ENCODE measurements around the gene ABCD3. TPM values are rescaled to one million over a fixed set of nuclear protein-coding genes. Genes with fewer than 3 reads are reported as not detected.

The ABCD3 gene
- total RNA-seq, 4 donors from 2014 or later, result 33.4 to 42.8 (median 36.6) TPM

GRCh38 chr1:94486990-94487389, 68.8 kb downstream of the ABCD3 start:
- in situ Hi-C loops (cut with MboI; ENCODE audit: low sequenced_read_pairs in 4 of 4), result loop anchor here in 3 of 4 donors (10.0 to 25.0 kb wide), 2 partner anchors 318 to 550 kb away; no protein-coding TSS in a partner anchor
- Histone ChIP-seq H3K4me1 (no peaks in the 10 kb centered on the region), H3K9me3 (no peaks in the 10 kb centered on the region), H3K4me3 (no peak overlapping the region), H3K36me3 (peaks cover 8 to 59% of the 10 kb centered on the region in 2 donors), H3K27ac (no peak overlapping the region), H3K27me3 (no peaks in the 10 kb centered on the region)
- intact Hi-C loops (cut with DNase I; ENCODE audit: low total_unique reads), result no loop called here
- ATAC-seq (no peak), DNase-seq (no peak)
- no peak for TF ChIP-seq CTCF (IDR thresholded peaks at IDR 0.05 in 4 of 5, conservative IDR thresholded peaks at IDR 0.05 in 1 of 5)
- TF ChIP-seq POLR2A (IDR thresholded peaks at IDR 0.05), result no peak

DNA sequence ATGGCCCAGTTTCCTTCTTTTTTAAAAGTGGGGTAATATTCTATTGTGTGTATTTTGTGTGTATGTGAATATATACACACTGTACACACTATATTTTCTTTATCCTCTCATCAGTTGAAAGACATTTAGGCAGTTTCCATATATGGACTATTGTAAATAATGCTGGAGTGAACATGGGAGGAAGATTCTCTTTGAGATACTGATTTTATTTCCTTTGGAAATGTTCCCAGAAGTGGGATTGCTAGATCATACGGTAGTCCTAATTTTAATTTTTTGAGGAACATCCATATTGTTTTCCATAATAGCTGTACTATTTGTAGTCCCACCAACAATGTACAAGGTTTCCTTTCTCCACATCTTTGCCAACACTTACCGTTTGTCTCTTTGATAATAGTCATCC, 72.4 kb downstream of the ABCD3 start:
- TF ChIP-seq CTCF (IDR thresholded peaks at IDR 0.05 in 4 of 5, conservative IDR thresholded peaks at IDR 0.05 in 1 of 5), result no peak
- TF ChIP-seq POLR2A (IDR thresholded peaks at IDR 0.05), result no peak

DNA sequence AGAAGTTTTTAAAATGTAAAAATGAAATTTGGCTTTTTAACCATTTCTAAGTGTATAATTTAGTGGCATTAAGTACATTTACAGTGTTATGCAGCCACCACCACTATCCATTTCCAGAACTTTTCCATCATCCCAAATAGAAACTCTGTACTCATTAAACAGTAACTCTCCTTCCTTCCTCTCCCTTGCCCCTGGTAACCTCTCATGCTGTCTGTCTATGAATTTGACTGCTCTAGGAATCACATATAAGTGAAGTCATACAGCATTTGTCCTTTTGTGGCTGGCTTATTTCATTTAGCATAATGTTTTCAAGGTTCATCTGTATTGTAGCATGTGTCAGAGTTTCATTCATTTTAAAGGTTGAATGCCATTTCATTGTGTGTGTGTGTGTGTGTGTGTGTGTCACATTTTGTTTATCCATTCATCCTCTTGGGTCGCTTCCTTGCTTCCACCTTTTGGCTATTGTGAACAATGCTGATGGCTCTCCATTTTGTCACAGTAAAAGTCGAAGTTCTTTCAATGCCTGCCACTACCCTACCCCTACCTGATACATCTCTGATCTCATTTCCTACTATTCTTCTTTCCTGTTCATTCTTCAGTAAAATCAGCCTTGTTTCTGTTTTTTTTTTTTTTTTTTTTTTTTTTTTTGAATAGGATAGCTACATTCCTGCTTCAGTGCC, 78.0 kb downstream of the ABCD3 start:
- ATAC-seq (no peak), DNase-seq (no peak)
- peaks cover 4 to 36% of the 10 kb centered on the region in 2 donors for H3K36me3 ChIP-seq
- H3K27ac ChIP-seq, result no peak overlapping the region
- H3K4me1 ChIP-seq, result no peaks in the 10 kb centered on the region
- in situ Hi-C loops (cut with MboI; ENCODE audit: low sequenced_read_pairs in 4 of 4), result loop anchor here in 1 of 4 donors (25.0 kb wide), 1 partner anchor 541 kb away; no protein-coding TSS in a partner anchor
- no peak for TF ChIP-seq POLR2A (IDR thresholded peaks at IDR 0.05)
- no peak for TF ChIP-seq CTCF (IDR thresholded peaks at IDR 0.05 in 4 of 5, conservative IDR thresholded peaks at IDR 0.05 in 1 of 5)
- H3K4me3 ChIP-seq, result no peak overlapping the region
- no peaks in the 10 kb centered on the region for H3K9me3 ChIP-seq
- no peaks in the 10 kb centered on the region for H3K27me3 ChIP-seq
- intact Hi-C loops (cut with DNase I; ENCODE audit: low total_unique reads), result no loop called here

More for the DNA sequence above, 72.4 kb downstream of the ABCD3 start:
- in situ Hi-C loops (cut with MboI; ENCODE audit: low sequenced_read_pairs in 4 of 4) (loop anchor here in 1 of 4 donors (25.0 kb wide), 1 partner anchor 547 kb away; no protein-coding TSS in a partner anchor), intact Hi-C loops (cut with DNase I; ENCODE audit: low total_unique reads) (no loop called here)
- ATAC-seq, result no peak
- peaks cover 8 to 46% of the 10 kb centered on the region in 2 donors for H3K36me3 ChIP-seq
- DNase-seq, result no peak
- H3K27ac ChIP-seq, result no peak overlapping the region
- H3K4me1 ChIP-seq, result no peaks in the 10 kb centered on the region
- no peaks in the 10 kb centered on the region for H3K9me3 ChIP-seq
- no peaks in the 10 kb centered on the region for H3K27me3 ChIP-seq
- no peak overlapping the region for H3K4me3 ChIP-seq

- in situ Hi-C loops (cut with MboI; ENCODE audit: low sequenced_read_pairs in 4 of 4) (loop anchor here in 1 of 4 donors (25.0 kb wide), 1 partner anchor 536 kb away; no protein-coding TSS in a partner anchor), intact Hi-C loops (cut with DNase I; ENCODE audit: low total_unique reads) (no loop called here)
- ATAC-seq (no peak), DNase-seq (no peak)
- Histone ChIP-seq H3K27me3 (no peaks in the 10 kb centered on the region), H3K4me3 (no peak overlapping the region), H3K4me1 (no peaks in the 10 kb centered on the region), H3K36me3 (peaks cover 0 to 40% of the 10 kb centered on the region in 2 donors), H3K27ac (no peak overlapping the region), H3K9me3 (no peaks in the 10 kb centered on the region)
- TF ChIP-seq POLR2A (IDR thresholded peaks at IDR 0.05), result no peak
- no peak for TF ChIP-seq CTCF (IDR thresholded peaks at IDR 0.05 in 4 of 5, conservative IDR thresholded peaks at IDR 0.05 in 1 of 5)
Measured at GRCh38 chr1:94501426-94501825, 83.2 kb downstream of the ABCD3 start.

Measured in gastrocnemius medialis (tissue), 4 donors.